HCT116 (cell line): ENCODE results near the gene FRMPD1. TPM values are rescaled to one million over a fixed set of nuclear protein-coding genes. Genes with fewer than 3 reads are reported as not detected.

Source experiments
- ATAC-seq: fragments of 200-7000 bp; cut with Tn5 transposase; 2 replicates; pipeline ENCODE4 v1.9.1; 2020; ENCODE audit warnings: mild to moderate bottlenecking, moderate library complexity
- BruUV-seq: library from RNA; stranded (reverse); fragments of 400-500 nt; replicated peaks from 2 replicates; lab custom pipeline; 2021; lab: Mats Ljungman, UMichigan
- CTCF ChIA-PET: fragments of 300-600 bp; sonication (Branson Sonifier 250); formaldehyde crosslinking; loops from one replicate; lab custom pipeline; 2021; ENCODE audit warnings: antibody characterized with exemption; lab: Charles Lee
- POLR2A ChIA-PET: fragments of 300-600, 350-600 bp; sonication (Branson Sonifier 250); formaldehyde crosslinking; loops from one replicate; lab custom pipeline; 2021; ENCODE audit warnings: antibody characterized with exemption; lab: Charles Lee
- RAD21 ChIA-PET, 2 experiments: fragments of 300-600 bp; sonication (Branson Sonifier 250); formaldehyde crosslinking; loops; one replicate each; lab custom pipeline; 2023; ENCODE audit warnings: low total read pairs in 2 of 2; ENCODE audit not compliant: uncharacterized antibody in 2 of 2, unreplicated experiment in 2 of 2, low non-redundant PET in 1 of 2; lab: Charles Lee
- DNase-seq: peaks from one replicate; pipeline ENCODE4 v3.0.0-alpha.2; 2010; ENCODE audit warnings: low read depth, low spot score
- H2AFZ ChIP-seq: fragments of 200-600 bp; shearing (Covaris generic), sonication (generic); 2 replicates; pipeline ENCODE4 v1.6.1; 2017; ENCODE audit warnings: low read depth, mixed run types, mixed read lengths, antibody characterized with exemption, low read length; ENCODE audit not compliant: poor library complexity, severe bottlenecking
- H3K27ac ChIP-seq: 2 replicates; pipeline ENCODE4 v1.5.1; 2012; ENCODE audit warnings: low read depth, low read length
- H3K27me3 ChIP-seq: fragments of 200-600 bp; sonication (generic); 2 replicates; pipeline ENCODE4 v1.6.1; 2016; ENCODE audit warnings: mixed run types, low read length, mixed read lengths; ENCODE audit not compliant: insufficient read depth
- H3K36me3 ChIP-seq, 2 experiments: fragments of 200-500 bp in 1 of 2; fragments of 200-600 bp in 1 of 2; sonication (Bioruptor generic) in 1 of 2; sonication (generic) in 1 of 2; 2 replicates each; pipeline versions ENCODE4 v1.5.1 to v1.6.1; 2014 to 2016; ENCODE audit warnings: low read length in 2 of 2, inconsistent platforms in 1 of 2, mixed read lengths in 1 of 2, mixed run types in 1 of 2; ENCODE audit not compliant: insufficient read depth in 2 of 2, control insufficient read depth in 1 of 2
- H3K4me1 ChIP-seq, 2 experiments: fragments of 200-600 bp in 1 of 2; sonication (generic) in 1 of 2; 2 replicates each; pipeline versions ENCODE4 v1.5.1 to v1.6.1; 2012 to 2017; ENCODE audit warnings: low read length in 2 of 2, inconsistent platforms in 1 of 2, mild to moderate bottlenecking in 1 of 2, mixed read lengths in 1 of 2, mixed run types in 1 of 2, moderate library complexity in 1 of 2; ENCODE audit not compliant: insufficient read depth in 2 of 2, control insufficient read depth in 1 of 2
- H3K4me2 ChIP-seq: fragments of 200-600 bp; sonication (generic); 2 replicates; pipeline ENCODE4 v1.6.1; 2017; ENCODE audit warnings: mixed run types, low read length, mixed read lengths
- H3K4me3 ChIP-seq, 2 experiments: fragments of 200-600 bp in 1 of 2; sonication (generic) in 1 of 2; replicated peaks in 1 of 2; 2 replicates each; pipeline ENCODE4 v1.5.1; 2011 to 2016; ENCODE audit warnings: low read length in 2 of 2, control low read depth in 1 of 2, low read depth in 1 of 2, mild to moderate bottlenecking in 1 of 2, mixed read lengths in 1 of 2, mixed run types in 1 of 2
- H3K79me2 ChIP-seq: fragments of 200-600 bp; sonication (generic); 2 replicates; pipeline ENCODE4 v1.6.1; 2017; ENCODE audit warnings: mild to moderate bottlenecking, mixed run types, low read length, moderate library complexity, mixed read lengths; ENCODE audit not compliant: insufficient read depth
- H3K9ac ChIP-seq: fragments of 200-600 bp; sonication (generic); 2 replicates; pipeline ENCODE4 v1.6.1; 2016; ENCODE audit warnings: low read length, mixed read lengths
- H3K9me2 ChIP-seq: fragments of 200-600 bp; sonication (generic), shearing (Covaris generic); 2 replicates; pipeline ENCODE4 v1.6.1; 2017; ENCODE audit warnings: mixed run types, mild to moderate bottlenecking, moderate library complexity; ENCODE audit not compliant: insufficient read depth
- H3K9me3 ChIP-seq, 2 experiments: fragments of 200-500 bp in 1 of 2; fragments of 200-600 bp in 1 of 2; sonication (Bioruptor generic) in 1 of 2; sonication (generic) in 1 of 2; 2 replicates each; pipeline ENCODE4 v1.6.1; 2014 to 2017; ENCODE audit warnings: low read length in 2 of 2, mixed read lengths in 2 of 2, inconsistent platforms in 1 of 2, low read depth in 1 of 2, mild to moderate bottlenecking in 1 of 2, mixed run types in 1 of 2, moderate library complexity in 1 of 2; ENCODE audit not compliant: control insufficient read depth in 1 of 2, insufficient read depth in 1 of 2
- H4K20me1 ChIP-seq: fragments of 200-600 bp; sonication (generic), shearing (Covaris generic); 2 replicates; pipeline ENCODE4 v1.6.1; 2017; ENCODE audit warnings: mixed run types, mild to moderate bottlenecking, moderate library complexity; ENCODE audit not compliant: insufficient read depth
- CBX3 ChIP-seq: IDR thresholded peaks from 2 replicates; pipeline ENCODE4 v1.6.1; 2012; ENCODE audit warnings: low read depth
- CEBPB ChIP-seq: IDR thresholded peaks from 2 replicates; pipeline ENCODE4 v1.6.1; 2012; ENCODE audit warnings: low read depth
- ELF1 ChIP-seq: IDR thresholded peaks from 2 replicates; pipeline ENCODE4 v1.6.1; 2012; ENCODE audit warnings: low read depth, borderline replicate concordance
- EZH2 ChIP-seq: fragments of 200-600 bp; sonication (generic); IDR thresholded peaks from 2 replicates; pipeline ENCODE4 v1.6.1; 2017; ENCODE audit warnings: antibody characterized with exemption, mixed run types
- EZH2phosphoT487 ChIP-seq: fragments of 200-600 bp; IDR thresholded peaks from 2 replicates; pipeline ENCODE4 v1.6.1; 2018; ENCODE audit warnings: antibody characterized with exemption, borderline replicate concordance
- FOSL1 ChIP-seq: IDR thresholded peaks from 2 replicates; pipeline ENCODE4 v1.6.1; 2012; ENCODE audit warnings: low read depth
- POLR2A ChIP-seq: IDR thresholded peaks from 2 replicates; pipeline ENCODE4 v1.7.0; 2011; ENCODE audit warnings: borderline replicate concordance; ENCODE audit not compliant: insufficient read depth, insufficient read length; ENCODE audit errors: extremely low read depth
- POLR2AphosphoS5 ChIP-seq: IDR thresholded peaks from 2 replicates; pipeline ENCODE4 v1.6.1; 2011; ENCODE audit warnings: mild to moderate bottlenecking, low read depth, low read length, moderate library complexity
- SP1 ChIP-seq: IDR thresholded peaks from 2 replicates; pipeline ENCODE4 v1.6.1; 2012; ENCODE audit warnings: low read depth
- SRF ChIP-seq: IDR thresholded peaks from 2 replicates; pipeline ENCODE4 v1.6.1; 2012; ENCODE audit warnings: low read depth
- TCF7L2 ChIP-seq: IDR thresholded peaks from 2 replicates; pipeline ENCODE4 v1.7.0; 2011; ENCODE audit warnings: borderline replicate concordance, inconsistent platforms; ENCODE audit not compliant: insufficient read depth, insufficient read length; ENCODE audit errors: extremely low read depth
- YY1 ChIP-seq: IDR thresholded peaks from 2 replicates; pipeline ENCODE4 v1.6.1; 2011; ENCODE audit warnings: low read length, low read depth, moderate library complexity, mild to moderate bottlenecking; ENCODE audit not compliant: insufficient replicate concordance; ENCODE audit errors: extremely low read depth
- ZFX ChIP-seq: fragments of 450-650 bp; IDR thresholded peaks from 2 replicates; pipeline ENCODE4 v1.6.1; 2017
- ZNF274 ChIP-seq: fragments of 200-500 bp; sonication (Bioruptor generic); IDR thresholded peaks from 2 replicates; pipeline ENCODE4 v1.6.1; 2014; ENCODE audit warnings: mild to moderate bottlenecking, low read depth, low read length, inconsistent platforms
- intact Hi-C: fragments of 100-400 bp; cut with micrococcal nuclease; formaldehyde crosslinking; loops from 2 replicates; pipeline ENCODE4 v1.10.0; 2022
- total RNA-seq: library from RNA; stranded (reverse); gene quantifications from one replicate; pipeline ENCODE4 v1.2.1, GENCODE V29; 2021; ENCODE audit not compliant: unreplicated experiment
- TF ChIP-seq, protein P1 (sequence below): IDR thresholded peaks from 2 replicates; pipeline ENCODE4 v1.6.1; 2012; ENCODE audit warnings: low read depth
- TF ChIP-seq, protein P2 (sequence below): IDR thresholded peaks from 2 replicates; pipeline ENCODE4 v1.6.1; 2012
- TF ChIP-seq, protein P3 (sequence below), 3 experiments: fragments of 200-600 bp in 1 of 3; sonication (generic) in 1 of 3; IDR thresholded peaks in 2 of 3; conservative IDR thresholded peaks in 1 of 3; 2 replicates each; pipeline ENCODE4 v1.5.1; 2012 to 2017; ENCODE audit warnings: low read depth in 2 of 3, low read length in 2 of 3, antibody characterized with exemption in 1 of 3, borderline replicate concordance in 1 of 3, control low read depth in 1 of 3, mild to moderate bottlenecking in 1 of 3, mixed read lengths in 1 of 3, mixed run types in 1 of 3, moderate library complexity in 1 of 3; ENCODE audit not compliant: insufficient read depth in 1 of 3
- TF ChIP-seq, protein P4 (sequence below): IDR thresholded peaks from 2 replicates; pipeline ENCODE4 v1.6.1; 2012

FRMPD1 gene
- total RNA-seq, 1 experiment from 2014 or later = 0.52 TPM

DNA sequence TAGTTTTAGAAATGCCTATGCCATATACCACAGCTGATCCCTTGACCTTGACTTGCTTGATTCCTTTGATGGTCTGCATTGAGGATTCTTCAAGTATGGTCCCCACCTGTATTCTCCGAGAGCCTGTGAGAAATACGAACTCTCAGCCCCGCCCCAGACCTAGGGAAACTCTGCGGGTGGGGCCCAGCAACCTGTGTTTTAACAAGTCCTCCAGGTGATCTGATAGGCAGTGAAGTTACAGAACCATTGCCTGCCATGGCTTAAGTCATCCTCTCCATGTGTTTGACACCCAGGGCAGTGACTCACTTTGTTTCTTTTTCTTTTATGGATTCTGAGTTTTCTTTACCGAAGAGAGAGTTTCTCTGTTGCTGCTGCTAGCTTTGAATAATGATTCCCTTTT lies 18.5 kb downstream of the FRMPD1 start:
- peaks cover 35% of the 10 kb centered on the region for H3K27me3 ChIP-seq
- ATAC-seq = no peak
- H4K20me1 ChIP-seq = no peaks in the 10 kb centered on the region

DNA sequence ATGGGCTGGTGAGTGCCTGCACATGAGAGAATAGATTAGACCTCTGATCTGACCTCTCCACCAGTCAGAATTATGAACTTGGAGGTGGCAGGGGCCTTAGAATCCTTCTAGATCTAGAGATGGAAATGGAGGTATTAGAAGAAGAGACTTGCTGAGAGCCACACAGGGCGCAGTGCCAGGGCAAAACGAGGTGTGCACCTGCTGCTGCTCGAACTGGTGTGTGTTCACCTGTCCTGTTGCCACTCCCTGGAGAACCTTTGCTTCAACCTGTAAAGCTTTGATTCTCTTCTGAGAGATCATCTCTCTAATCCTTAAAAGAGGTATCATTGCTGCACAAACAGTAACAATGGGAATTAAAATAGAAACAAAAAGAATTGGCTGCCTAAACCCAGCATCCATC lies 24.9 kb downstream of the FRMPD1 start:
- Histone ChIP-seq H3K4me2 (no peak overlapping the region), H3K4me3 (no peak overlapping the region), H3K27ac (no peak overlapping the region), H3K79me2 (no peaks in the 10 kb centered on the region), H3K9ac (no peak overlapping the region), H4K20me1 (no peaks in the 10 kb centered on the region), H3K4me1 (no peaks in the 10 kb centered on the region), H3K9me2 (no peaks in the 10 kb centered on the region), H3K27me3 (peaks cover 18% of the 10 kb centered on the region; the same call in 1 of the 2 replicates), H3K9me3 (no peaks in the 10 kb centered on the region), H2AFZ (no peak overlapping the region), H3K36me3 (no peaks in the 10 kb centered on the region)
- ATAC-seq (no peak), DNase-seq (no peak)
- ChIA-PET CTCF (no interaction called here), POLR2A (no interaction called here), RAD21 (no interaction called here)
- TF ChIP-seq CBX3 (no peak), CEBPB (no peak), SP1 (no peak), TCF7L2 (no peak), ZFX (no peak), EZH2phosphoT487 (no peak), POLR2AphosphoS5 (no peak), SRF (no peak), EZH2 (no peak), ZNF274 (no peak), ELF1 (no peak), POLR2A (no peak), FOSL1 (no peak)
- TF ChIP-seq, protein P1, sequence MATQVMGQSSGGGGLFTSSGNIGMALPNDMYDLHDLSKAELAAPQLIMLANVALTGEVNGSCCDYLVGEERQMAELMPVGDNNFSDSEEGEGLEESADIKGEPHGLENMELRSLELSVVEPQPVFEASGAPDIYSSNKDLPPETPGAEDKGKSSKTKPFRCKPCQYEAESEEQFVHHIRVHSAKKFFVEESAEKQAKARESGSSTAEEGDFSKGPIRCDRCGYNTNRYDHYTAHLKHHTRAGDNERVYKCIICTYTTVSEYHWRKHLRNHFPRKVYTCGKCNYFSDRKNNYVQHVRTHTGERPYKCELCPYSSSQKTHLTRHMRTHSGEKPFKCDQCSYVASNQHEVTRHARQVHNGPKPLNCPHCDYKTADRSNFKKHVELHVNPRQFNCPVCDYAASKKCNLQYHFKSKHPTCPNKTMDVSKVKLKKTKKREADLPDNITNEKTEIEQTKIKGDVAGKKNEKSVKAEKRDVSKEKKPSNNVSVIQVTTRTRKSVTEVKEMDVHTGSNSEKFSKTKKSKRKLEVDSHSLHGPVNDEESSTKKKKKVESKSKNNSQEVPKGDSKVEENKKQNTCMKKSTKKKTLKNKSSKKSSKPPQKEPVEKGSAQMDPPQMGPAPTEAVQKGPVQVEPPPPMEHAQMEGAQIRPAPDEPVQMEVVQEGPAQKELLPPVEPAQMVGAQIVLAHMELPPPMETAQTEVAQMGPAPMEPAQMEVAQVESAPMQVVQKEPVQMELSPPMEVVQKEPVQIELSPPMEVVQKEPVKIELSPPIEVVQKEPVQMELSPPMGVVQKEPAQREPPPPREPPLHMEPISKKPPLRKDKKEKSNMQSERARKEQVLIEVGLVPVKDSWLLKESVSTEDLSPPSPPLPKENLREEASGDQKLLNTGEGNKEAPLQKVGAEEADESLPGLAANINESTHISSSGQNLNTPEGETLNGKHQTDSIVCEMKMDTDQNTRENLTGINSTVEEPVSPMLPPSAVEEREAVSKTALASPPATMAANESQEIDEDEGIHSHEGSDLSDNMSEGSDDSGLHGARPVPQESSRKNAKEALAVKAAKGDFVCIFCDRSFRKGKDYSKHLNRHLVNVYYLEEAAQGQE = no peak
- TF ChIP-seq, protein P2, sequence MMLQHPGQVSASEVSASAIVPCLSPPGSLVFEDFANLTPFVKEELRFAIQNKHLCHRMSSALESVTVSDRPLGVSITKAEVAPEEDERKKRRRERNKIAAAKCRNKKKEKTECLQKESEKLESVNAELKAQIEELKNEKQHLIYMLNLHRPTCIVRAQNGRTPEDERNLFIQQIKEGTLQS = no peak
- TF ChIP-seq, protein P3, sequence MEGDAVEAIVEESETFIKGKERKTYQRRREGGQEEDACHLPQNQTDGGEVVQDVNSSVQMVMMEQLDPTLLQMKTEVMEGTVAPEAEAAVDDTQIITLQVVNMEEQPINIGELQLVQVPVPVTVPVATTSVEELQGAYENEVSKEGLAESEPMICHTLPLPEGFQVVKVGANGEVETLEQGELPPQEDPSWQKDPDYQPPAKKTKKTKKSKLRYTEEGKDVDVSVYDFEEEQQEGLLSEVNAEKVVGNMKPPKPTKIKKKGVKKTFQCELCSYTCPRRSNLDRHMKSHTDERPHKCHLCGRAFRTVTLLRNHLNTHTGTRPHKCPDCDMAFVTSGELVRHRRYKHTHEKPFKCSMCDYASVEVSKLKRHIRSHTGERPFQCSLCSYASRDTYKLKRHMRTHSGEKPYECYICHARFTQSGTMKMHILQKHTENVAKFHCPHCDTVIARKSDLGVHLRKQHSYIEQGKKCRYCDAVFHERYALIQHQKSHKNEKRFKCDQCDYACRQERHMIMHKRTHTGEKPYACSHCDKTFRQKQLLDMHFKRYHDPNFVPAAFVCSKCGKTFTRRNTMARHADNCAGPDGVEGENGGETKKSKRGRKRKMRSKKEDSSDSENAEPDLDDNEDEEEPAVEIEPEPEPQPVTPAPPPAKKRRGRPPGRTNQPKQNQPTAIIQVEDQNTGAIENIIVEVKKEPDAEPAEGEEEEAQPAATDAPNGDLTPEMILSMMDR (IDR thresholded peaks at IDR 0.05 in 2 of 3, conservative IDR thresholded peaks at IDR 0.05 in 1 of 3; ENCODE audit: borderline replicate concordance in 1 of 3, insufficient read depth in 1 of 3, low read depth in 2 of 3, low read length in 2 of 3) = no peak
- TF ChIP-seq, protein P4, sequence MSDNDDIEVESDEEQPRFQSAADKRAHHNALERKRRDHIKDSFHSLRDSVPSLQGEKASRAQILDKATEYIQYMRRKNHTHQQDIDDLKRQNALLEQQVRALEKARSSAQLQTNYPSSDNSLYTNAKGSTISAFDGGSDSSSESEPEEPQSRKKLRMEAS = no peak
- no TSS peak for BruUV-seq
- intact Hi-C loops = no loop called here

More for the DNA sequence above, 18.5 kb downstream of the FRMPD1 start:
- ChIA-PET CTCF (no interaction called here), POLR2A (no interaction called here), RAD21 (no interaction called here)
- H3K9ac ChIP-seq = no peak overlapping the region
- H3K4me3 ChIP-seq = no peak overlapping the region
- BruUV-seq = no TSS peak
- no peak for TF ChIP-seq YY1
- H3K9me3 ChIP-seq = no peaks in the 10 kb centered on the region
- H3K79me2 ChIP-seq = no peaks in the 10 kb centered on the region
- H3K9me2 ChIP-seq = no peaks in the 10 kb centered on the region
- H3K4me2 ChIP-seq = no peak overlapping the region
- DNase-seq = no peak
- H3K36me3 ChIP-seq = no peaks in the 10 kb centered on the region
- peaks cover 0 to 8% of the 10 kb centered on the region in 2 experiments; a peak in 1 of 4 replicates for H3K4me1 ChIP-seq
- intact Hi-C loops = no loop called here
- no peak overlapping the region for H2AFZ ChIP-seq
- no peak overlapping the region for H3K27ac ChIP-seq
